A549 (cell line): ENCODE data around the gene TDRD12.

Experiments
- KDM1A ChIP-seq: fragments of 200-600 bp; sonication (generic); IDR thresholded peaks from 2 replicates; pipeline ENCODE4 v1.6.1; 2016; ENCODE audit warnings: low read depth, mild to moderate bottlenecking
- MAX ChIP-seq: IDR thresholded peaks from 2 replicates; pipeline ENCODE4 v1.6.1; 2012
- POLR2A ChIP-seq: IDR thresholded peaks from 2 replicates; pipeline ENCODE4 v1.6.1; 2012; ENCODE audit warnings: mild to moderate bottlenecking, low read length
- RNF2 ChIP-seq: fragments of 200-600 bp; sonication (generic); IDR thresholded peaks from 2 replicates; pipeline ENCODE4 v1.6.1; 2016; ENCODE audit warnings: low read depth, mild to moderate bottlenecking, antibody characterized with exemption, moderate library complexity, borderline replicate concordance

GRCh38 chr19:32876236-32876918, 156.8 kb downstream of the TDRD12 start:
- TF ChIP-seq RNF2: no peak
- TF ChIP-seq KDM1A: no peak
- no peak for TF ChIP-seq MAX
- no peak for TF ChIP-seq POLR2A
